ENCODE measurements around the gene SRGAP1.

DNA sequence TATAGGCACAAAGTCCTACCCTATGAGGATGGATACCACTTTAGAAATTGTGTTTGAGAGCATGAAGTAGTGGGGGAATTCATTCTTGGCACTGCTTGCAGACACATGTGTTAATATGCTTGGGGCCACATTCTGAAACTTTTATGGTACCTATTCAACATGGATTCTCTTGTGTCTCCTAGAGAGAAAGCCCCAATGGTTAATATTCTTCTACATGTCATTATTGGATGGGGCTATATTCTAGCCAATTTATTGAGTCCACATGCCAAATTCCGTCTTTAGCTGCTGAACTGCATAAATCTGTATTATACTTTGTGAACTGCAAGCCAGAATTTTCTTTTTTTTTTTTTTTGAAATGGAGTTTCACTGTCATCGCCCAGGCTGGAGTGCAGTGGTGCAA is 237.6 kb downstream of the SRGAP1 start:
- TF ChIP-seq, protein P1, sequence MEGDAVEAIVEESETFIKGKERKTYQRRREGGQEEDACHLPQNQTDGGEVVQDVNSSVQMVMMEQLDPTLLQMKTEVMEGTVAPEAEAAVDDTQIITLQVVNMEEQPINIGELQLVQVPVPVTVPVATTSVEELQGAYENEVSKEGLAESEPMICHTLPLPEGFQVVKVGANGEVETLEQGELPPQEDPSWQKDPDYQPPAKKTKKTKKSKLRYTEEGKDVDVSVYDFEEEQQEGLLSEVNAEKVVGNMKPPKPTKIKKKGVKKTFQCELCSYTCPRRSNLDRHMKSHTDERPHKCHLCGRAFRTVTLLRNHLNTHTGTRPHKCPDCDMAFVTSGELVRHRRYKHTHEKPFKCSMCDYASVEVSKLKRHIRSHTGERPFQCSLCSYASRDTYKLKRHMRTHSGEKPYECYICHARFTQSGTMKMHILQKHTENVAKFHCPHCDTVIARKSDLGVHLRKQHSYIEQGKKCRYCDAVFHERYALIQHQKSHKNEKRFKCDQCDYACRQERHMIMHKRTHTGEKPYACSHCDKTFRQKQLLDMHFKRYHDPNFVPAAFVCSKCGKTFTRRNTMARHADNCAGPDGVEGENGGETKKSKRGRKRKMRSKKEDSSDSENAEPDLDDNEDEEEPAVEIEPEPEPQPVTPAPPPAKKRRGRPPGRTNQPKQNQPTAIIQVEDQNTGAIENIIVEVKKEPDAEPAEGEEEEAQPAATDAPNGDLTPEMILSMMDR (IDR thresholded peaks at IDR 0.05; ENCODE audit: insufficient read depth, low read length) = no peak
- TF ChIP-seq, protein P2, sequence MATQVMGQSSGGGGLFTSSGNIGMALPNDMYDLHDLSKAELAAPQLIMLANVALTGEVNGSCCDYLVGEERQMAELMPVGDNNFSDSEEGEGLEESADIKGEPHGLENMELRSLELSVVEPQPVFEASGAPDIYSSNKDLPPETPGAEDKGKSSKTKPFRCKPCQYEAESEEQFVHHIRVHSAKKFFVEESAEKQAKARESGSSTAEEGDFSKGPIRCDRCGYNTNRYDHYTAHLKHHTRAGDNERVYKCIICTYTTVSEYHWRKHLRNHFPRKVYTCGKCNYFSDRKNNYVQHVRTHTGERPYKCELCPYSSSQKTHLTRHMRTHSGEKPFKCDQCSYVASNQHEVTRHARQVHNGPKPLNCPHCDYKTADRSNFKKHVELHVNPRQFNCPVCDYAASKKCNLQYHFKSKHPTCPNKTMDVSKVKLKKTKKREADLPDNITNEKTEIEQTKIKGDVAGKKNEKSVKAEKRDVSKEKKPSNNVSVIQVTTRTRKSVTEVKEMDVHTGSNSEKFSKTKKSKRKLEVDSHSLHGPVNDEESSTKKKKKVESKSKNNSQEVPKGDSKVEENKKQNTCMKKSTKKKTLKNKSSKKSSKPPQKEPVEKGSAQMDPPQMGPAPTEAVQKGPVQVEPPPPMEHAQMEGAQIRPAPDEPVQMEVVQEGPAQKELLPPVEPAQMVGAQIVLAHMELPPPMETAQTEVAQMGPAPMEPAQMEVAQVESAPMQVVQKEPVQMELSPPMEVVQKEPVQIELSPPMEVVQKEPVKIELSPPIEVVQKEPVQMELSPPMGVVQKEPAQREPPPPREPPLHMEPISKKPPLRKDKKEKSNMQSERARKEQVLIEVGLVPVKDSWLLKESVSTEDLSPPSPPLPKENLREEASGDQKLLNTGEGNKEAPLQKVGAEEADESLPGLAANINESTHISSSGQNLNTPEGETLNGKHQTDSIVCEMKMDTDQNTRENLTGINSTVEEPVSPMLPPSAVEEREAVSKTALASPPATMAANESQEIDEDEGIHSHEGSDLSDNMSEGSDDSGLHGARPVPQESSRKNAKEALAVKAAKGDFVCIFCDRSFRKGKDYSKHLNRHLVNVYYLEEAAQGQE (IDR thresholded peaks at IDR 0.05; ENCODE audit: insufficient replicate concordance, low read depth) = no peak
- no peak for TF ChIP-seq POLR2AphosphoS5 (IDR thresholded peaks at IDR 0.05; ENCODE audit: low read depth)
- no peak for TF ChIP-seq SPI1 (IDR thresholded peaks at IDR 0.05; ENCODE audit: borderline replicate concordance, low read depth)

Measured in HL-60 (cell line).